Upper lobe of left lung (tissue), 4 donors: ENCODE measurements around the gene ADAM22.

ENCODE experiments used
- EP300 ChIP-seq, 4 donors: sonication (generic); formaldehyde crosslinking; IDR thresholded peaks; one replicate each; pipeline ENCODE4 v1.5.1; 2017; ENCODE audit warnings: antibody characterized with exemption in 4 of 4, control low read depth in 2 of 4
- TF ChIP-seq, protein P1 (sequence below), 6 experiments: fragments of 450-650 bp in 4 of 6; fragments of 200-600 bp in 2 of 6; sonication (generic) in 2 of 6; IDR thresholded peaks; one replicate each; pipeline ENCODE4 v1.5.1; 2016 to 2019; ENCODE audit warnings: antibody characterized with exemption in 6 of 6

DNA sequence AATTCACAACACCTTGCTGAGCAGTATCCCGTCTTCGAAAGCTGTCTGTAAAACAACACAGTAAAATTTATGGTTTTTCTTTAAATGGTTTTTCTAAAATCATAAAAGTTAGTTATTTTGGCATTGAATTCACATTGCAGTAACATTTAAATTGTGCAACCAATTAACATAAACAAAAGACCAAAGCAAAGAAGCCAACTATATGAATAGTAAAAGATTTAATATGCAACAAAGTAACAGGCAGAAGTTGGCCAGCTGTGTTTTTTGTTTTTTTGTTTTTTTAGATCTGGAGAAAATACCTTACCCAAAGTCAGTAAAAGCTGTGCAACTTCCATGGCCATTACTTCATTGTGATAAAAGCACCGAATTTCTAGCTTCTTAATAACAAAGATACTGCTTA lies 274.5 kb downstream of the ADAM22 start:
- TF ChIP-seq, protein P1, sequence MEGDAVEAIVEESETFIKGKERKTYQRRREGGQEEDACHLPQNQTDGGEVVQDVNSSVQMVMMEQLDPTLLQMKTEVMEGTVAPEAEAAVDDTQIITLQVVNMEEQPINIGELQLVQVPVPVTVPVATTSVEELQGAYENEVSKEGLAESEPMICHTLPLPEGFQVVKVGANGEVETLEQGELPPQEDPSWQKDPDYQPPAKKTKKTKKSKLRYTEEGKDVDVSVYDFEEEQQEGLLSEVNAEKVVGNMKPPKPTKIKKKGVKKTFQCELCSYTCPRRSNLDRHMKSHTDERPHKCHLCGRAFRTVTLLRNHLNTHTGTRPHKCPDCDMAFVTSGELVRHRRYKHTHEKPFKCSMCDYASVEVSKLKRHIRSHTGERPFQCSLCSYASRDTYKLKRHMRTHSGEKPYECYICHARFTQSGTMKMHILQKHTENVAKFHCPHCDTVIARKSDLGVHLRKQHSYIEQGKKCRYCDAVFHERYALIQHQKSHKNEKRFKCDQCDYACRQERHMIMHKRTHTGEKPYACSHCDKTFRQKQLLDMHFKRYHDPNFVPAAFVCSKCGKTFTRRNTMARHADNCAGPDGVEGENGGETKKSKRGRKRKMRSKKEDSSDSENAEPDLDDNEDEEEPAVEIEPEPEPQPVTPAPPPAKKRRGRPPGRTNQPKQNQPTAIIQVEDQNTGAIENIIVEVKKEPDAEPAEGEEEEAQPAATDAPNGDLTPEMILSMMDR (IDR thresholded peaks at IDR 0.05), result no peak
- TF ChIP-seq EP300 (IDR thresholded peaks at IDR 0.05), result no peak
